Right atrium auricular region (tissue), 2 donors: ENCODE data around the gene LDB3. TPM values are rescaled to one million over a fixed set of nuclear protein-coding genes. Genes with fewer than 3 reads are reported as not detected.

Experiments
- DNase-seq: peaks from one replicate; pipeline ENCODE4 v3.0.0-alpha.2; 2019; ENCODE audit warnings: low spot score
- H3K27ac ChIP-seq, 2 donors: fragments of 200-600 bp; sonication (generic); 1 replicate in 1 of 2; 2 replicates in 1 of 2; pipeline ENCODE4 v1.5.1; 2016 to 2019
- H3K27me3 ChIP-seq, 2 donors: fragments of 200-600 bp; sonication (generic); one replicate each; pipeline versions ENCODE4 v1.5.1 to v1.6.0; 2017 to 2019
- H3K36me3 ChIP-seq: fragments of 200-600 bp; sonication (generic); one replicate; pipeline ENCODE4 v1.5.1; 2016
- H3K4me1 ChIP-seq, 2 donors: fragments of 200-600 bp; sonication (generic); one replicate each; pipeline versions ENCODE4 v1.5.1 to v1.6.0; 2017 to 2019
- H3K4me3 ChIP-seq, 2 donors: fragments of 200-600 bp; sonication (generic); 1 replicate in 1 of 2; 2 replicates in 1 of 2; pipeline ENCODE4 v1.5.1; 2017 to 2019; ENCODE audit warnings: mild to moderate bottlenecking in 1 of 2, moderate library complexity in 1 of 2
- H3K9me3 ChIP-seq, 2 donors: fragments of 200-600 bp; sonication (generic); one replicate each; pipeline ENCODE4 v1.5.1; 2019
- total RNA-seq, 2 donors: library from RNA; depleted of rRNA; stranded (reverse); fragments of >200 nt; gene quantifications; one replicate each; pipeline ENCODE4 v1.1.0, GENCODE V29; 2016
- TF ChIP-seq, protein P1 (sequence below), 2 donors: fragments of 200-600 bp; sonication (generic); IDR thresholded peaks; one replicate each; pipeline ENCODE4 v1.5.1; 2019; ENCODE audit warnings: antibody characterized with exemption in 2 of 2

LDB3 gene
- total RNA-seq, 2 donors from 2014 or later: 448 to 908 TPM

DNA sequence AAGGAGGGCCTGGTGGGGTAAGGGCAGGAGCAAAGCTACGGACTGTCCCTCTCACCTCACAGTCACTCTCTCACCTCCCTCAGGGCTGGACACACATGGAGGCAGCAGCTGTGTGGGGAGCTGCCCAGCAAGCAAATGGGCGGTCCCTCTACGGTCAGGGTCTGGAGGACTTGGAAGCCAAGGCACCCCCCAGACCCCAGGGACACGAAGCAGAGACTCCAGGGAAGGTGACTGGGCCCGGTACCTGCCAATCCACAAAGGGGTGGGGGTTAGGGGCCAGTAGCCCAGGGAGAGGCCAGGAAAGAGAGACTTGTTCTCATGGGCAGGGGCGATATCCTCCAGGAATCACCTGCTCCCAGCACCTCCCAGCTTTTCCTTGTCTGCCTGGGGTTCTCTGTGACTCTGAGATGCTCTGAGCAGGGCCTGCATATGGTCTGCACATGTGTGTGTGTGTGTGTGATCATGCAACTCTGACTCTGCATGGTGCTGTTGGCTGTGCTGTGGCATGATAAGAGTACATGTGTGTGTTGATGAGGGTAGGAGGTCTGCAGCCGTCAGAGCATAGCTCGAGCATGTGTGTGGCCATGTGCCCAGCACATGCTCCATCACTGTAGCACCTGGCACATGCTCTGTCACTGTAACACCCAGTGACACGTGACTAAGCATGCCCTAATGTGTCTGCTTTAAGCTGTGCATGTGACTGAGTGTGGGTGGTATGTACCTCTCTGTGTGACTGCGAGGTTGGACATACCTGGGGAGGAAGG lies 4.6 kb upstream of the LDB3 start:
- peaks cover 3% of the 10 kb centered on the region for H3K36me3 ChIP-seq
- H3K4me1 ChIP-seq: peaks cover 0 to 85% of the 10 kb centered on the region in 2 donors
- no peaks in the 10 kb centered on the region for H3K27me3 ChIP-seq
- no peaks in the 10 kb centered on the region for H3K9me3 ChIP-seq
- TF ChIP-seq, protein P1, sequence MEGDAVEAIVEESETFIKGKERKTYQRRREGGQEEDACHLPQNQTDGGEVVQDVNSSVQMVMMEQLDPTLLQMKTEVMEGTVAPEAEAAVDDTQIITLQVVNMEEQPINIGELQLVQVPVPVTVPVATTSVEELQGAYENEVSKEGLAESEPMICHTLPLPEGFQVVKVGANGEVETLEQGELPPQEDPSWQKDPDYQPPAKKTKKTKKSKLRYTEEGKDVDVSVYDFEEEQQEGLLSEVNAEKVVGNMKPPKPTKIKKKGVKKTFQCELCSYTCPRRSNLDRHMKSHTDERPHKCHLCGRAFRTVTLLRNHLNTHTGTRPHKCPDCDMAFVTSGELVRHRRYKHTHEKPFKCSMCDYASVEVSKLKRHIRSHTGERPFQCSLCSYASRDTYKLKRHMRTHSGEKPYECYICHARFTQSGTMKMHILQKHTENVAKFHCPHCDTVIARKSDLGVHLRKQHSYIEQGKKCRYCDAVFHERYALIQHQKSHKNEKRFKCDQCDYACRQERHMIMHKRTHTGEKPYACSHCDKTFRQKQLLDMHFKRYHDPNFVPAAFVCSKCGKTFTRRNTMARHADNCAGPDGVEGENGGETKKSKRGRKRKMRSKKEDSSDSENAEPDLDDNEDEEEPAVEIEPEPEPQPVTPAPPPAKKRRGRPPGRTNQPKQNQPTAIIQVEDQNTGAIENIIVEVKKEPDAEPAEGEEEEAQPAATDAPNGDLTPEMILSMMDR (IDR thresholded peaks at IDR 0.05): no peak
- no peak overlapping the region for H3K4me3 ChIP-seq
- DNase-seq: no peak
- peak overlapping the region; percentile 91 to 98 for H3K27ac ChIP-seq

GRCh38 chr10:86664341-86665217 lies 3.7 kb upstream of the LDB3 start:
- H3K4me3 ChIP-seq: no peak overlapping the region
- DNase-seq: peak; percentile 75
- peaks cover 0 to 78% of the 10 kb centered on the region in 2 donors for H3K4me1 ChIP-seq
- no peaks in the 10 kb centered on the region for H3K9me3 ChIP-seq
- no peaks in the 10 kb centered on the region for H3K27me3 ChIP-seq
- H3K27ac ChIP-seq: peak overlapping the region; percentile 91 to 98
- H3K36me3 ChIP-seq: peaks cover 11% of the 10 kb centered on the region
- TF ChIP-seq, protein P1 (IDR thresholded peaks at IDR 0.05): no peak

GRCh38 chr10:86665218-86665607 lies 3.1 kb upstream of the LDB3 start:
- Histone ChIP-seq H3K4me3 (peak overlapping the region in 1 of 2 donors; percentile 10), H3K27me3 (no peaks in the 10 kb centered on the region), H3K36me3 (peaks cover 17% of the 10 kb centered on the region), H3K27ac (peak overlapping the region; percentile 91 to 98), H3K9me3 (no peaks in the 10 kb centered on the region), H3K4me1 (peaks cover 0 to 73% of the 10 kb centered on the region in 2 donors)
- no peak for DNase-seq
- TF ChIP-seq, protein P1 (IDR thresholded peaks at IDR 0.05): no peak

DNA sequence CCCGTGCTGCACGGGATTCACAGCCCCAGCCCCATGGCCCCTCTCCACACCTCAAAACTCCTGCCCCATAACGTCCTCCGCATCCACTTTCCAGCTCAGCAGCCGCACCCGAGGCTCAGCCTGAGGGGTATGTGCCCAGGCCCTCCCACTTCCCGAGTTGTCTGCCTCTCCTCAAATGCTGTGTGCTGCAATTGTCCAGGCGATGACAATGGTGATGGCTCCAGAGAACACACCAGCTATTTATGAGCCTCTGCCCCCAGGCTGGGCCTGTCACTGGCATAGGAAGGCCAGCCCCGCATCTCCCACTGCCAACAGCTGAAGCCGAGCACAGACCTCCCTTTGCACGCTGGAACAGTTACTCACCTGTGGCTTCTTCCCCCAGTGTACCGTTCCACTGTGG lies 2.4 kb upstream of the LDB3 start:
- Histone ChIP-seq H3K27me3 (no peaks in the 10 kb centered on the region), H3K4me1 (peaks cover 0 to 69% of the 10 kb centered on the region in 2 donors), H3K36me3 (peaks cover 24% of the 10 kb centered on the region), H3K4me3 (peak overlapping the region in 1 of 2 donors; percentile 10), H3K27ac (peak overlapping the region; percentile 91 to 98), H3K9me3 (no peaks in the 10 kb centered on the region)
- no peak for DNase-seq
- TF ChIP-seq, protein P1 (IDR thresholded peaks at IDR 0.05): no peak

GRCh38 chr10:86666538-86666937 lies 1.8 kb upstream of the LDB3 start:
- H3K4me3 ChIP-seq: peak overlapping the region; percentile 58 to 85
- peaks cover 31% of the 10 kb centered on the region for H3K36me3 ChIP-seq
- DNase-seq: no peak
- peak overlapping the region; percentile 91 to 98 for H3K27ac ChIP-seq
- H3K9me3 ChIP-seq: no peaks in the 10 kb centered on the region
- TF ChIP-seq, protein P1 (IDR thresholded peaks at IDR 0.05): no peak
- H3K4me1 ChIP-seq: peaks cover 0 to 63% of the 10 kb centered on the region in 2 donors
- H3K27me3 ChIP-seq: no peaks in the 10 kb centered on the region
